AG10803 (cell line): Measurements from ENCODE around the gene IL1RAPL2.
"Not testable (repeated sequence)": the region's sequence is repeated elsewhere in the genome, so short reads cannot be mapped to it uniquely, and the experiment has no call there.

Source experiments
- DNase-seq: peaks from one replicate; pipeline ENCODE4 v3.0.0; 2010; ENCODE audit warnings: low read depth
- H3K4me3 ChIP-seq: 2 replicates; pipeline ENCODE4 v1.5.1; 2011; ENCODE audit warnings: mild to moderate bottlenecking, low read length, control low read depth
- TF ChIP-seq, protein P1 (sequence below): conservative IDR thresholded peaks from 2 replicates; pipeline ENCODE4 v1.5.1; 2011; ENCODE audit warnings: mild to moderate bottlenecking, low read length, control low read depth, inconsistent platforms

The IL1RAPL2 gene

DNA sequence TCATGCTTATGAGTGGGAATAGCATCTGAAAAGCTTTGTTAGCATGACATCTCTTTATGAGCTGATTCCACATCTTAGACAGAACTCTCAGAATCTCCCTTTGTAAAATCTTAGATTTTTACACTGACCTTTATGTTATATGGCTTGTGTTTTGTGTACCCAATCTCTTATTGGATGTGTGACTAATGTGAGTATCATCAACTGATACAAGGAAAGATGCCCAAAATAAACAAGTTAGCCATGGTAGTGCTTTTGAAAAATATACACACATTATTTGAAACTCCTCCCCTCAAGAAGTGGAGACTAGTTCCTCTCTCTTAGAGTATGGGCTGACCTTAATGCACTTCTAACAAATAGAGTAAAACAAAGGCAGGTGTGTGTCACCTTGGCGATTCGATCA is 1096.2 kb downstream of the IL1RAPL2 start:
- H3K4me3 ChIP-seq = no peak overlapping the region
- TF ChIP-seq, protein P1, sequence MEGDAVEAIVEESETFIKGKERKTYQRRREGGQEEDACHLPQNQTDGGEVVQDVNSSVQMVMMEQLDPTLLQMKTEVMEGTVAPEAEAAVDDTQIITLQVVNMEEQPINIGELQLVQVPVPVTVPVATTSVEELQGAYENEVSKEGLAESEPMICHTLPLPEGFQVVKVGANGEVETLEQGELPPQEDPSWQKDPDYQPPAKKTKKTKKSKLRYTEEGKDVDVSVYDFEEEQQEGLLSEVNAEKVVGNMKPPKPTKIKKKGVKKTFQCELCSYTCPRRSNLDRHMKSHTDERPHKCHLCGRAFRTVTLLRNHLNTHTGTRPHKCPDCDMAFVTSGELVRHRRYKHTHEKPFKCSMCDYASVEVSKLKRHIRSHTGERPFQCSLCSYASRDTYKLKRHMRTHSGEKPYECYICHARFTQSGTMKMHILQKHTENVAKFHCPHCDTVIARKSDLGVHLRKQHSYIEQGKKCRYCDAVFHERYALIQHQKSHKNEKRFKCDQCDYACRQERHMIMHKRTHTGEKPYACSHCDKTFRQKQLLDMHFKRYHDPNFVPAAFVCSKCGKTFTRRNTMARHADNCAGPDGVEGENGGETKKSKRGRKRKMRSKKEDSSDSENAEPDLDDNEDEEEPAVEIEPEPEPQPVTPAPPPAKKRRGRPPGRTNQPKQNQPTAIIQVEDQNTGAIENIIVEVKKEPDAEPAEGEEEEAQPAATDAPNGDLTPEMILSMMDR = no peak
- no peak for DNase-seq

DNA sequence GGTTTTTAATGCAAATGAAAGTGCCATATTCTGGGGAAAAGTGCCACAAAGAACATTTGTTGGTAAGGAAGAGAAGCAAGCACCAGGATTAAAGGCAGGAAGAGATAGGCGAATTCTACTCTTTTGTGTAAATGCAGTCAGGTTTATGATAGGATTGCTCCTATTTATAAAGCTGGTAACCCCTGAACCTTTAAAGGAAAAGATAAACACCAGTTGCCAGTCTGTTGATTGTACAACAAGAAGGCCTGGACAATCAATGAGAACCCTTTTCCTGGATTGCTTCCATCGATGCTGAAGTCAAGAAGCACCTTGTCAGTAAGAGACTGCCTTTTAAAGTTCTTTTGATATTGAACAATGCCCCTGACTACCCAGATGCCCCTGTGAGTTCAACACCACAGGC is 1098.2 kb downstream of the IL1RAPL2 start:
- H3K4me3 ChIP-seq = no peak overlapping the region
- no peak for DNase-seq
- TF ChIP-seq, protein P1 = no peak

DNA sequence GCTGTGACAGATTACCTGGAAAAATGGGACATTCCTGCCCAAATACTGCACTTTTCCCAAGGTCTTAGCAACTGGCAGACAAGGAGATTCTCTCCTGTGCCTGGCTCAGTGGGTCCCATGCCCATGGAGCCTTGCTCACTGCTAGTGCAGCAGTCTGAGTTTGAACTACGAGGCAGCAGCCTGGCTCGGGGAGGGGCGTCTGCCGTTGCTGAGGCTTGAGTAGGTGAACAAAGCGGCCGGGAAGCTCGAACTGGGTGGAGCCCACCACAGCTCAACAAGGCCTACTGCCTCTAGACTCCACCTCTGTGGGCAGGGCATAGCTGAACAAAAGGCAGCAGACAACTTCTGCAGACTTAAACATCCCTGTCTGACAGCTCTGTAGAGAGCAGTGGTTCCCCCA is 1118.3 kb downstream of the IL1RAPL2 start:
- H3K4me3 ChIP-seq, DNase-seq: not testable (repeated sequence)

DNA sequence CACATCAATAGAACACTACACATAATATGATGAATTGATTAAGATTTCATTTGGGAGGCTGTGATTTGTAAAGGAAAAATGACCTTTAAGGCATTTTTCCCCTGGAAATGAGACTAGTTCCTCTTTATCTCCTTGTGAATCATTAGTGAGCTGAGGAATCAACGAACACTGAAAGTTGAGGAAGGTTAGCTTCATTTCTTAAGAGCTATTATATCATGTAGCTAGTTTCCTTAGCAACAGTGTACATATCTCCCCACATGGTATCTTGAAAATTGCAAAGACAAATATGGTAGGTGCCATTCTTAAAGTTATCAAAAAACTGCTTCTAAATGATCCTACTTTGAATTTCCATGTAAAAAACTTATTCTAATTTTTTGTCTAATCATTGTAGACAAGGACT is 1128.8 kb downstream of the IL1RAPL2 start:
- no peak overlapping the region for H3K4me3 ChIP-seq
- DNase-seq = no peak
- TF ChIP-seq, protein P1 = no peak

DNA sequence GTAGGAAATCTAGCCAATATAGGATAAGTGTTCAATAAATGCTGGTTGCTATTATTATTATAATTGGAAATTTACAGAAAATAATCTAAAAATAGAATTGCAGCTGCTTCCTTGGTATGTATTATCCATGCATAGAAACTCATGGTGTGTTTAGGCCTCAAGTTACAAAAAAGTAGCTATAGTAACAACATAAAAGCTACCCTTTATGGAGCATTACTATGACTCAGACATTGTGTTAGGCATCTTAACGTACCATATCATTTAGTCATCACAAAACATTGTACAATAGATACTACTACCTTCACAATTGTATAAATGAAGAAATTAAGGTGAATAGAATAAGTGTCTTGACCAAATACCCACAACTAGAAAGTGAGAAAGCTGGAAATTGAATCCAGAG is 1129.5 kb downstream of the IL1RAPL2 start:
- no peak overlapping the region for H3K4me3 ChIP-seq
- no peak for DNase-seq
- TF ChIP-seq, protein P1 = no peak

DNA sequence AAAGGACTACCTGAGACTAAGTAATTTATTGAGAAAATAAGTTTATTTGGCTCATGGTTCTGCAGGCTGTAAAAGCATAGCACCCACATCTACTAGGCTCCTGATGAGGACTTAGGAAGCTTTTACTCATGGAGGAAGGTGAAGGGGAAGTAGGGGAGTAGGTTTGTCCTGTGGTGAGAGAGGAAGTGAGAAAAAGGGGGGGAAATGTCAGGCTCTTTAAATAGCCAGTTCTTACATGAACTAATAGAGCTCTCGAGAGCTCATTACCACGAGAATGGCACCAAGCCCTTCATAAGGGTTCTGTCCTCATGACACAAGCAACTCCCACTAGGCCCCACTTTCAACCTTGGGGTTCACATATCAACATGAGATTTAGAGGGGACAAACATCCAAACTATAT is 1130.9 kb downstream of the IL1RAPL2 start:
- no peak overlapping the region for H3K4me3 ChIP-seq
- DNase-seq = no peak
- TF ChIP-seq, protein P1 = no peak

DNA sequence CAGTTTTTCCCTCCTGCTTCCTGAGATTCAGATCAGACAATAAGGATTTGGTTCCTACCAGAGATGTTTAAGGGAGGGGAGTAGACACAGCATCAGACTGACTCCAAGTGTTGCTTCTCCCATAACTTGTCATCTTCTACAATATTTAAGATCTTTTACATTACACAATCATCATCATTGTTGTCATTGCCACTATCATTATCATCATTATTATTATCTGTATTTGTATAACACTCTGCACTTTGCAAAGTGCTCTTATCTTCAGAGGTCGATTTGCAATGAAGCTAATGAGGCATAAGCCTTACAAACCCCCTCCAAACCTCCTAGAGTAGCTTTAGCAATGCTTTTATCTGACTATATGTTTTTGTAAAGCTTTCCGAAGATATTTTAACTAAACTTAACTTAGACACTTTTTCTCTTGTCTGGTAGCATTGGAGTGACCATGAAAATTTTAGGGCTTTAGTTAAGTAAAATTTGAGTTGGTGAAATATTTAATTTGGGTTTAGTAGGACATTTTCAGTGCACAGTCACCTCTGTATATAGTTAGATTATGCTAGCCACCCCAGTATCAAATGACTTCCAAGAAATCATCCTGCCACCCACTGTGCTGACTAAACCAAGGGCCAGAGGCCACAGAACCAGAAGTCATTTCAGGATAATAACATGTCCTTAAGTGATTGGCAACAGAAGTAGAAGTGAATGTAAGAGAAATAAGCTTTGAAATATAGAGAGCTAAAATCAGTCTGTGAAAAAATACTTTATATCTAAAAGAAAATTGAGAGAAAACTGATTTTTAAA is 1132.2 kb downstream of the IL1RAPL2 start:
- TF ChIP-seq, protein P1 = no peak
- H3K4me3 ChIP-seq = no peak overlapping the region
- DNase-seq = no peak
